Keratinocyte (primary cell): ENCODE measurements around the gene MRPL28. TPM values are rescaled to one million over a fixed set of nuclear protein-coding genes. Genes with fewer than 3 reads are reported as not detected.
A peak's percentile ranks its signal among the peaks of the same experiment; 100 is the strongest.

Experiments
- DNase-seq: peaks from one replicate; pipeline ENCODE4 v3.0.0-alpha.2; 2011; ENCODE audit warnings: low read depth, missing footprints, low spot score
- FAIRE-seq: peaks from 2 replicates; lab custom pipeline; 2011; peaks lifted over from hg19 to GRCh38; lab: Jason Lieb, UNC
- H2AFZ ChIP-seq: 2 replicates; pipeline ENCODE4 v1.6.0; 2012; ENCODE audit warnings: low read length, control low read depth, inconsistent platforms; ENCODE audit not compliant: control insufficient read depth
- H3K27ac ChIP-seq: 2 replicates; pipeline ENCODE4 v1.5.1; 2011; ENCODE audit warnings: low read length; ENCODE audit not compliant: control insufficient read depth, insufficient read depth
- H3K27me3 ChIP-seq: 3 replicates; pipeline ENCODE4 v1.6.0; 2011; ENCODE audit warnings: low read length; ENCODE audit not compliant: control insufficient read depth, insufficient read depth; ENCODE audit errors: extremely low read depth
- H3K36me3 ChIP-seq, 2 experiments: 2 replicates in 1 of 2; 3 replicates in 1 of 2; pipeline ENCODE4 v1.5.1; 2011; ENCODE audit warnings: low read length in 2 of 2, mild to moderate bottlenecking in 1 of 2; ENCODE audit not compliant: control insufficient read depth in 2 of 2, insufficient read depth in 2 of 2; ENCODE audit errors: extremely low read depth in 1 of 2
- H3K4me1 ChIP-seq: 3 replicates; pipeline ENCODE4 v1.5.1; 2011; ENCODE audit warnings: low read length; ENCODE audit not compliant: control insufficient read depth, insufficient read depth; ENCODE audit errors: extremely low read depth
- H3K4me2 ChIP-seq: 3 replicates; pipeline ENCODE4 v1.6.0; 2011; ENCODE audit warnings: low read depth, low read length; ENCODE audit not compliant: control insufficient read depth, insufficient read depth; ENCODE audit errors: extremely low read depth
- H3K4me3 ChIP-seq, 3 experiments: fragments of 200-600 bp in 1 of 3; sonication (generic) in 1 of 3; 2 replicates in 2 of 3; 3 replicates in 1 of 3; pipeline ENCODE4 v1.5.1; 2011 to 2016; ENCODE audit warnings: low read length in 3 of 3, mild to moderate bottlenecking in 3 of 3, control low read depth in 2 of 3, inconsistent platforms in 1 of 3, low read depth in 1 of 3, mixed read lengths in 1 of 3, mixed run types in 1 of 3, moderate library complexity in 1 of 3; ENCODE audit not compliant: control insufficient read depth in 2 of 3, insufficient read depth in 2 of 3; ENCODE audit errors: extremely low read depth in 1 of 3
- H3K79me2 ChIP-seq: 2 replicates; pipeline ENCODE4 v1.6.0; 2012; ENCODE audit warnings: low read length; ENCODE audit not compliant: control insufficient read depth, insufficient read depth
- H3K9ac ChIP-seq: 3 replicates; pipeline ENCODE4 v1.6.0; 2011; ENCODE audit warnings: low read length; ENCODE audit not compliant: control insufficient read depth, insufficient read depth; ENCODE audit errors: extremely low read depth
- H3K9me1 ChIP-seq: 3 replicates; pipeline ENCODE4 v1.6.0; 2011; ENCODE audit warnings: low read length; ENCODE audit not compliant: control insufficient read depth, insufficient read depth; ENCODE audit errors: extremely low read depth
- H3K9me3 ChIP-seq: 2 replicates; pipeline ENCODE4 v1.5.1; 2012; ENCODE audit warnings: low read depth, low read length; ENCODE audit not compliant: control insufficient read depth
- H4K20me1 ChIP-seq: 3 replicates; pipeline ENCODE4 v1.6.0; 2011; ENCODE audit warnings: low read length; ENCODE audit not compliant: control insufficient read depth, insufficient read depth; ENCODE audit errors: extremely low read depth
- CTCF ChIP-seq, 3 experiments: IDR thresholded peaks in 1 of 3; conservative IDR thresholded peaks in 1 of 3; optimal IDR thresholded peaks in 1 of 3; 2 replicates in 2 of 3; 3 replicates in 1 of 3; pipeline versions ENCODE3 to v1.5.1; 2011; ENCODE audit warnings: low read length in 3 of 3, mild to moderate bottlenecking in 3 of 3, moderate library complexity in 2 of 3, control low read depth in 1 of 3, inconsistent platforms in 1 of 3; ENCODE audit not compliant: insufficient read depth in 2 of 3; ENCODE audit errors: extremely low read depth in 1 of 3
- EZH2 ChIP-seq: IDR thresholded peaks from one replicate; pipeline ENCODE4 v1.6.1; 2012; ENCODE audit warnings: inconsistent platforms, mild to moderate bottlenecking, low read length, moderate library complexity
- dilution Hi-C: fragments of 300-500 bp; cut with MboI; formaldehyde crosslinking; loops from one replicate; pipeline ENCODE4 v1.7.0; 2020; ENCODE audit warnings: low sequenced_read_pairs; ENCODE audit not compliant: extremely low pct_ligation_motif_present
- polyA plus RNA-seq, 5 experiments: library from polyadenylated mRNA; depleted of rRNA in 3 of 5; stranded (reverse) in 3 of 5; stranded (forward) in 1 of 5; unstranded in 1 of 5; fragments of >200 nt; gene quantifications; 1 replicate in 1 of 5; 2 replicates in 3 of 5; 3 replicates in 1 of 5; pipeline versions ENCODE4 v1.2.1 to v1.2.3, GENCODE V29; 2011 to 2012; ENCODE audit warnings: missing spikeins in 2 of 5, low read depth in 1 of 5, low replicate concordance in 1 of 5

MRPL28 gene
- polyA plus RNA-seq, 1 donor (not counting 4 experiments of a cell fraction or from before 2014, with no cell fraction given): 115 TPM

GRCh38 chr16:386641-387156, 16.4 kb upstream of the MRPL28 start:
- Histone ChIP-seq H3K4me1 (peaks cover 13% of the 10 kb centered on the region), H3K9ac (no peak overlapping the region), H3K36me3 (no peaks in the 10 kb centered on the region), H3K4me2 (no peak overlapping the region), H3K27me3 (no peaks in the 10 kb centered on the region), H3K9me3 (no peaks in the 10 kb centered on the region), H2AFZ (no peak overlapping the region), H3K4me3 (no peak overlapping the region), H3K27ac (no peak overlapping the region), H4K20me1 (no peaks in the 10 kb centered on the region), H3K9me1 (no peaks in the 10 kb centered on the region), H3K79me2 (no peaks in the 10 kb centered on the region)
- FAIRE-seq (no peak), DNase-seq (no peak)
- TF ChIP-seq EZH2 (no peak), CTCF (optimal IDR thresholded peaks at IDR 0.05 in 1 of 3, IDR thresholded peaks at IDR 0.05 in 1 of 3, conservative IDR thresholded peaks at IDR 0.05 in 1 of 3; ENCODE audit: extremely low read depth in 1 of 3, insufficient read depth in 2 of 3, low read length in 3 of 3) (no peak)
- dilution Hi-C loops: no loop called here

GRCh38 chr16:383326-384051, 13.2 kb upstream of the MRPL28 start:
- H3K27ac ChIP-seq: peak overlapping the region; percentile 25
- H2AFZ ChIP-seq: peak overlapping the region; percentile 63
- H3K36me3 ChIP-seq: no peaks in the 10 kb centered on the region
- peak; percentile 91 for FAIRE-seq
- TF ChIP-seq EZH2: no peak
- no peak for TF ChIP-seq CTCF (optimal IDR thresholded peaks at IDR 0.05 in 1 of 3, IDR thresholded peaks at IDR 0.05 in 1 of 3, conservative IDR thresholded peaks at IDR 0.05 in 1 of 3; ENCODE audit: extremely low read depth in 1 of 3, insufficient read depth in 2 of 3, low read length in 3 of 3)
- no peaks in the 10 kb centered on the region for H3K9me1 ChIP-seq
- H3K4me2 ChIP-seq: peak overlapping the region; percentile 88
- no peaks in the 10 kb centered on the region for H3K27me3 ChIP-seq
- no peaks in the 10 kb centered on the region for H4K20me1 ChIP-seq
- dilution Hi-C loops: no loop called here
- DNase-seq: peak; percentile 44
- peak overlapping the region in 2 of 3 experiments; percentile 73 to 74 for H3K4me3 ChIP-seq
- H3K9me3 ChIP-seq: no peaks in the 10 kb centered on the region
- H3K4me1 ChIP-seq: peaks cover 16% of the 10 kb centered on the region
- peaks cover 9% of the 10 kb centered on the region for H3K79me2 ChIP-seq
- H3K9ac ChIP-seq: peak overlapping the region; percentile 30
